GM18861 (cell line): ENCODE data around the gene ARID5B.
A peak's percentile ranks its signal among the peaks of the same experiment; 100 is the strongest.

Experiments
- ATAC-seq: cut with Tn5 transposase; IDR thresholded peaks from one replicate; pipeline ENCODE4 v1.9.1; 2021; ENCODE audit not compliant: unreplicated experiment

The ARID5B gene

GRCh38 chr10:62092301-62093030 is 191.0 kb downstream of the ARID5B start:
- ATAC-seq = no peak

DNA sequence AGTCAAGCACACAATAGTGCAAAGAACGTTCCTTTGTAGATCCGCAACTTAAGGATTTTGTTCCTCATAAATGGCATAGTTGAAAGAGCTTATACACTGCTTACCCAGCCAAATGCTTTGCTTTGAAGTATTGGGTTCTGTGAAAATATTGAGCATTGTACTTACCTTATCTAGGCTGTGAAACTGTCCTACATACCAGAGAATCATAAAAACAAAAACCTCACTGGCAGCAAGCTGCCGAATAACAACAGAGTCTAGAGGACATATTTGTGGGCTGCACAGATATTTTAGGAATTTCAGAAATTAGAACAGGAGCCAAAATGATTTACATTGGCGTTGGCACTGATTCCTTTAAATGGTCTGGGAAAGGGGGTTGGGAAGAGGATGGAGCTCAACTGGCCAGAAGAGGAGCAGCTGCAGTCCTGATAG is 192.4 kb downstream of the ARID5B start:
- ATAC-seq = no peak

GRCh38 chr10:62095181-62096122 is 194.0 kb downstream of the ARID5B start:
- ATAC-seq = no peak

GRCh38 chr10:62096256-62096933 is 194.9 kb downstream of the ARID5B start:
- no peak for ATAC-seq

GRCh38 chr10:62098278-62099121 is 197.0 kb downstream of the ARID5B start:
- no peak for ATAC-seq

DNA sequence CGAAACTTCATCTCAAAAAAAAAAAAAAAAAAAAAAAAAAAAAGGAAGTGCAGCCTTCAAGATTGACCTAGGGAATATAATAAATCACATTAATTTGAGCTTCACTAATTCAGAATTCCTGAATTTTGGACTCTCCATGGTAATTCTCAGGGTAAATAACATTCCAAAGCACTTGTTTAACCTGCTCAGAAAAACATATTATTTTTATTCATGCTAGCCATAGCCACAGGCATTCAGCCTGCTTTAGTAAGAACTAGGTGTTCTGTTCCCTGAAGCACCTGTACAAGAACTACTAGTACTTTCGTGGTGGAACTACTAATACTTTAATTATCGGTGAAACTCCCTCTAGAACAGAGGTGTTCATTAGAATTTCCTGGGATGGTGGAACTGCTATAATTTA is 197.8 kb downstream of the ARID5B start:
- ATAC-seq = no peak

DNA sequence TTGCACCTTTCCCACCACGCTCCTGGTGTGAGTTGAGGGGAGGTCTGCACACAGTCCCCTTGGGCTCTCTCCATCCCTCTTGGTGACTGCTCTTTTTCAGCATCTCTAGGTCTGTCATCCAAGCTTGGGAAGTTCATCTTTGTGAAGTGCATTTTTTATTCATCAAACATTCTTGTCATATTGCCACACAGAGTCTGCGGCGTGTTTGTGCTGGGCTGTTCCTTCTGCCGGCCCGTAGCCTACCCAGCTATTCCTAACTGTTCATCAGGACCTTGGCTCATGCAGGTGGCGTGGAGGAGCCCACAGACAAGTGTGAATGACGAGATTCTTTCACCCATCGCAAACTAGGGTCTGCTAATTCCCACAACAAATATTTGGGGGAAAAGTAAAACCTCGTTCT is 202.4 kb downstream of the ARID5B start:
- no peak for ATAC-seq

- no peak for ATAC-seq
These were observed 205.5 kb downstream of the ARID5B start for GRCh38 chr10:62106929-62107519.

DNA sequence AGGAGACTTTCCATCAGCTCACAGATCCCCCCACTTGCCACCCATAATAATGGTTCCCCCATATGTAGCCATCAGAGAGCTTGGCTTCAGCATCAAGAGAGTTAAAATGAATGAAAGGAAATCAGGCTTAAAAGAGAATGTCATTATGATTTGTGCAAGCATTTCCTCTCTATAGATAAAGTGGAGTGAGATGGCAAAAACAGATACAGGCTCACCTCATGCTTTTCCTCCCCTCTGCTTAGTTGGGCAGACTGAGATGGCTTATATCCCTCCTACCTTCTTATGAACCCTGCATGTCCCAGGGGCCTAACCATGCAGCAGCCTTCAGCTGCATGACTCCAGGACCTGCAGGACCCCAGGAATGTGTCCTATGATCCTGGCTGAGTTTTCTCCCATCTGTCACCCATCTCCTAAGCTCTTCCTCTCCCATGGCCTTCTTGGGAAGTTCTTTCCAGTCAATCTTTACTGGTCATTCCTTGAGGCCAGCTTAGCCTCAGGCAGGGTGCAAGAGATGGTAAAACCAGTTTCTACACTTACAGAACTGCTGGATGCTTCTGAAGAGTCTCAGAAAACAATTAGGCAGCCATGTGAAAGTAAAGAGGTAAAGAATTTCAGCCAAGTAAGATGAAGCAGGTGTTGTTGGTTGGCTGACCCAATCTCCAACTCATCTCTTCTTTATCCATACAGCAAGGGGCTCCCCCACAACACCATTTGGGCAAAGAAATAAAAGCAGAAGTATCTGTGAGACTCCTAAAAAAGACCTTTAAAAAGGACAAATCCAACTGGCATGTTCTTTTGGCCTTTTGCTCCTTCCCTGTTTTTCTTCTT is 207.5 kb downstream of the ARID5B start:
- no peak for ATAC-seq

DNA sequence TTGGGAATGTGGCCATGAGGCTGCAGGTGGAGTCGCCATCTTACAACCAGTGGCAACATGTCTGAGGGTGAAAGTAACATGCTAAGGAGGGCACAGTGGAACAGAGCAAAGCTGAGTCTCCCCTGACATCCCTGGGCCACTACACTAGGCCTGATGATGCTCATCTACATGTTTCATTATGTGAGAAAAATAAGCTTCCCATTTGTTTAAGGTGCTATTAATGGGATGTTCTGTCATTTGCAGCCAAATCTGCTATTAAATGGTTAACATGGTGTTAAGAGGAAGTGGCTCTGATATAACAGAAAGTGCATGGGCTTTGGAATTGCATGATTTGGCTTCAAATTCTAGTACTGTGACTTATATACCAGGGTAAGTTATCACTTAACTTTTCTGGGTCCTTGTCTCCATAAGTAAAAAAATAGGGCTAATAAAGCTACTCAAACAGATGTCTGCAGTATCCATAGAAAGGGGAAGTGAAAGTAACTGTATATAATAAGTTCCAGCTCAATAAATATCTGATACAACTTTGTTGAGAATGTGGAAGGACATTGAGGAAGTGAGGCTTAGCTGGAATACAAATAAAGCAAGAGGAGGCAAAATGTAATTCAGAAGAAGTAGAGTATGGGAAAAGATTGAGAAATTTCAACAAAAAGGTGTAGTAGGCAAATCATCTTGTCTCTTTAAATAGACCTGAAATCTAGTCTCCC is 208.2 kb downstream of the ARID5B start:
- ATAC-seq = peak; percentile 87

- no peak for ATAC-seq
These were observed 210.8 kb downstream of the ARID5B start for GRCh38 chr10:62112300-62112699.

GRCh38 chr10:62112963-62113362 is 211.5 kb downstream of the ARID5B start:
- no peak for ATAC-seq

DNA sequence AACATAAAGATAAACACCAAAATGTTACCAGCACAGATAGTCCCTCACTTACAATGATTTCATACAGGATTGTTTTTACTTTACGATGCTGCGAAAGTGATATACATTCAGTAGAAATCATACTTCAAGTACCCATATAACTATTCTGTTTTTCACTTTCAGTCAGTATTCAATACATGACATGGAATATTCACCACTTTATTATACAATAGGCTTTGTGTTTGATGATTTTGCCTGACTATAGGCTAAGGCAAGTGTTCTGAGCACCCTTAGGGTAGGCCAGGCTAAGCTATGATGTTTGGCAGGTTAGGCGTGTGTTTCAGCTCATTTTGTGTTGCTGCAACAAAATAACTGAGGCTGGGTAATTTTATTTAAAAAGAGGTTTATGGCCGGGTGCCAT is 212.2 kb downstream of the ARID5B start:
- no peak for ATAC-seq

- no peak for ATAC-seq
These were observed 213.8 kb downstream of the ARID5B start for GRCh38 chr10:62115321-62115720.

GRCh38 chr10:62115842-62116241 is 214.3 kb downstream of the ARID5B start:
- no peak for ATAC-seq

DNA sequence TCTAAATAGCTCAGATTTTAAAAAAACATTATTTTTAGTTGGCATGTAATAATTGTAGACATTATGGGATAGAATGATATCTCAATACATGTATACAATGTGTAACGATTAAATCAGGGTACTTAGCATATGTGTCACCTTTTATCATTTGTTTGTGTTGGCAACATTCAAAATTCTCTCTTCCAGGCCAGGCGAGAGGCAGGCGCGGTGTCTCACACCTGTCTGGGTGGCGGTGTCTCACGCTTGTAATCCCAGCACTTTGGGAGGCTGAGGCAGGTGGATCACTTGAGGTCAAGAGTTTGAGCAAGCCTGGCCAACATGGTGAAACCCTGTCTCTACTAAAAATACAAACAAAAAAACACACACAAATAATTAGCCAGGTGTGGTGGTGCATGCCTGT is 215.4 kb downstream of the ARID5B start:
- no peak for ATAC-seq

DNA sequence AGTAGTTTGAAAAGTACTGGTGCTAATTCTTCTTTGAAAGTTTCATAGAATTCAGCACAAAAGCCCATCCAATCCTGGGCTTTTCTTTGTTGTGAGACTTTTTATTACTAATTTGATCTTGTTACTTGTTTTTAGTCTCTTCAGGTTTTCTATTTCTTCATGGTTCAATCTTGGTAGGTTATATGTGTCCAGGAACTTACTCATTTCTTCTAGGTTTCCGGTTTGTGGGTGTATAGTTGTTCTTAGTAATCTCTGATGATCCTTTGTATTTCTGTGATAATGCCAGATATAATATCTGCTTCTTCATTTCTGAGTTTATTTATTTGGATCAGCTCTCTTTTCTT is 219.7 kb downstream of the ARID5B start:
- no peak for ATAC-seq

DNA sequence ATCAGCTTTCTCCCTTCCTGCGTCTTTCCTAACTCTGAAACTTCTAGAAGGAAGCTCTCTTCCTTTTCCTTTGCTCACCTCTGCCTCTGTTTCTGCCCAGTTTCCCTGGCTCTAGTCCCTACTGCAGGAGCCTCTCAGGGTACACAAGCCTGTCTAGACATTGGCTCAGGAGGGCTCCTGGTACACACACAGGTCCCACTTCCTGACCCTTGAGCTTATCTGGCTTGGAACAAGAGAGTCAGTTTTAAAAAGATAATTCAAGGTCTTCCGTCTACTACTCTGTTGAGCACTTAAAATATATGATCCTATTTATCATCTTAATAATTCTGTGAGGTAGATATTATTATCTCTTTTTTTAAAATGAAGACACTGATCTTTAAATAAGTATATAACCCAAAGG is 226.5 kb downstream of the ARID5B start:
- no peak for ATAC-seq

GRCh38 chr10:62130948-62131347 is 229.4 kb downstream of the ARID5B start:
- ATAC-seq = no peak
